Measurements from ENCODE around the gene C1QTNF12. TPM values are rescaled to one million over a fixed set of nuclear protein-coding genes. Genes with fewer than 3 reads are reported as not detected.

Gene C1QTNF12
- total RNA-seq, 4 donors from 2014 or later, result 3.1 to 8.2 TPM; not detected in 2

DNA sequence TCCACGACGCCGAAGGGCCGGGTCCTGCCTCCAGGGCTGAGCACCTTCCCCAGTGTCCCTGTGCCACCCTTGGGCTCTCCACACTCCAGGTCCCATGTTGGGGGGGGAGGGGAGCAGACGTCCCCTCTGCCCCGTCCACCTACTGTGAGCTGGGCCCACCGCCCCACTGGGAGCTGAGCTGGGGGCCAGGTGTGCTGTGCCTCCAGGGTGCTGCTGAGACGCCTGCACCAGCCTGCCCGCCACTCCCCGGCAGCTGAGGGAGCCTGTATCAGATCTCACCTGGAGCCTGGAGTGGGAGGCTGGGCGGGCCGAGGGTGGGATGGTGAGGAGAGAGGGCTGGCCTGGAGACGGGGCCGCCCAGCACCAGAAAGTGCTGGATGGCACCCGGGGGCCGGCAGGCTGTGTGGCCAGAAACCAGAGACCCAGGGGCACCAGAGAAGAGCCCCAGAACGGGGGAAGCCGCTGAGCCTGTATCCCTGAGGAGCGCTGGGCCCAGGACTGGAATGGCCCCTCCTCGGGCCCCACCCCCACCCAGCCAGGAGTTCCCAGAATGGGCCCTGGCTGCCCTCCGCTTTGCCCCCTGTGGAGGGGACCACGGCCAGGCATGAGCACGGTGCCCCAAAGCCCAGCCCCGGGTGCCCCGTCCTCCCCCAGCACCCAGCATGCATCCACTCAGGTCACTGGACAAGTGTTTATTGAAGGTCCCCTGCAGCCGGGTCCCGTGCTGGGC, 43.5 kb downstream of the C1QTNF12 start:
- TF ChIP-seq, protein P1, sequence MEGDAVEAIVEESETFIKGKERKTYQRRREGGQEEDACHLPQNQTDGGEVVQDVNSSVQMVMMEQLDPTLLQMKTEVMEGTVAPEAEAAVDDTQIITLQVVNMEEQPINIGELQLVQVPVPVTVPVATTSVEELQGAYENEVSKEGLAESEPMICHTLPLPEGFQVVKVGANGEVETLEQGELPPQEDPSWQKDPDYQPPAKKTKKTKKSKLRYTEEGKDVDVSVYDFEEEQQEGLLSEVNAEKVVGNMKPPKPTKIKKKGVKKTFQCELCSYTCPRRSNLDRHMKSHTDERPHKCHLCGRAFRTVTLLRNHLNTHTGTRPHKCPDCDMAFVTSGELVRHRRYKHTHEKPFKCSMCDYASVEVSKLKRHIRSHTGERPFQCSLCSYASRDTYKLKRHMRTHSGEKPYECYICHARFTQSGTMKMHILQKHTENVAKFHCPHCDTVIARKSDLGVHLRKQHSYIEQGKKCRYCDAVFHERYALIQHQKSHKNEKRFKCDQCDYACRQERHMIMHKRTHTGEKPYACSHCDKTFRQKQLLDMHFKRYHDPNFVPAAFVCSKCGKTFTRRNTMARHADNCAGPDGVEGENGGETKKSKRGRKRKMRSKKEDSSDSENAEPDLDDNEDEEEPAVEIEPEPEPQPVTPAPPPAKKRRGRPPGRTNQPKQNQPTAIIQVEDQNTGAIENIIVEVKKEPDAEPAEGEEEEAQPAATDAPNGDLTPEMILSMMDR (IDR thresholded peaks at IDR 0.05), result no peak
- TF ChIP-seq POLR2A (IDR thresholded peaks at IDR 0.05), result no peak
- no peaks in the 10 kb centered on the region for H3K9me3 ChIP-seq
- peaks cover 0 to 4% of the 10 kb centered on the region in 2 donors for H3K27me3 ChIP-seq
- intact Hi-C loops (cut with DNase I; ENCODE audit: low total_unique reads), result no loop called here
- H3K4me3 ChIP-seq, result no peak overlapping the region
- DNase-seq, result no peak
- no peaks in the 10 kb centered on the region for H3K36me3 ChIP-seq
- H3K4me1 ChIP-seq, result peaks cover 0 to 14% of the 10 kb centered on the region in 2 donors
- no peak overlapping the region for H3K27ac ChIP-seq

DNA sequence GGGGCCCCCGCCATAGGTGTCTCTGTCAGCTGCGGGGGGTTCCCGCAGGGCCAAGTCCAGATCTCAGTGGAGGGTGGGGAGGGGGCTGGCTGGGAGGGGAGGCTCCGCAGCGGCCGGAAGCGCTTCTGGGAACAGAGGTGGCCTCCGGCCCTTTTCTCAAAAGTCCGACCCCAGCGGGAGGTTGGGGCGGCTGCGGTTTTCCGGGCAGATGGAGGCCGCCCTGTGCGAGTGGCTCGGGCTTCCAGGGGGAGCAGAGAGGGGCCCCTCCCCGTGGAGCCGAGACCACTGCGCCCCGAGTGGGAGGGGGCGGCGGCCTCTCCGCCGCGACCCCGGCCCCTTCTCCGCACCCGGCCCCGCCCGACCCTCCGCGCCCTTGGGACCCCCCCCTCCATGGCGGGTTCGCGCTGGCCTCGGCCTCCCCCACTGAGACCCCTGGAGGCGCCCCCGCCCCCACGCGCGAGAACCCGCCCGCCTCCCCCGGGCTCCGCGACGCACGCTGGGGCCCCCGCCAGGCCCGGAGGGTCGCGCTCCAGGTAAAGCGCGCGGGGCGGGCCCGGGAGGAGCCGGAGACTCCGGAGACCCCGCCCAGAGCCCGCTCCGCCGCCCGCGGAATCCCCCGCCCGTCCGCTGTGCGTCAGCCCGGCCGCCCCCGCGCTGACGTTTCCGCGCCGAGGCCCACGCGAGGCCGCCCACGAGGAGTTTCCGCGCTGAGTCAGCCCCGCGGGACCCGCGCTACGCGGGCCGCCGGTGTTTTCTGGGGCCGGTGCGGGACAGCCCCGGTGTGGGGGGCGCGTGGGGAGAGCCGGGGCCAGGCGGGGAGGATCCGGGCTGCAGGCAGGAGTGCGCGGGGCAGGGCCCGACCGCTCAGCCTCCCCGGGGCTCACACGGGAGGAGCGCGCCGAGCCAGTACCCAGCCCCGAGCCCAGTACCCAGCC, 45.4 kb downstream of the C1QTNF12 start:
- peaks cover 0 to 9% of the 10 kb centered on the region in 2 donors for H3K4me1 ChIP-seq
- no peaks in the 10 kb centered on the region for H3K27me3 ChIP-seq
- peak; percentile 48 to 75 for DNase-seq
- peak overlapping the region; percentile 3 to 33 for H3K27ac ChIP-seq
- peak overlapping the region; percentile 14 to 36 for H3K4me3 ChIP-seq
- peak in 1 of 2 donors; percentile 25 for TF ChIP-seq POLR2A (IDR thresholded peaks at IDR 0.05)
- TF ChIP-seq, protein P1 (IDR thresholded peaks at IDR 0.05), result no peak
- H3K36me3 ChIP-seq, result no peaks in the 10 kb centered on the region
- intact Hi-C loops (cut with DNase I; ENCODE audit: low total_unique reads), result no loop called here
- H3K9me3 ChIP-seq, result no peaks in the 10 kb centered on the region

GRCh38 chr1:1199961-1200875, 46.3 kb downstream of the C1QTNF12 start:
- Histone ChIP-seq H3K27ac (no peak overlapping the region), H3K27me3 (no peaks in the 10 kb centered on the region), H3K9me3 (no peaks in the 10 kb centered on the region), H3K36me3 (no peaks in the 10 kb centered on the region), H3K4me3 (peak overlapping the region in 1 of 2 donors; percentile 14), H3K4me1 (peaks cover 0 to 8% of the 10 kb centered on the region in 2 donors)
- intact Hi-C loops (cut with DNase I; ENCODE audit: low total_unique reads), result no loop called here
- no peak for DNase-seq
- no peak for TF ChIP-seq POLR2A (IDR thresholded peaks at IDR 0.05)
- TF ChIP-seq, protein P1 (IDR thresholded peaks at IDR 0.05), result no peak

DNA sequence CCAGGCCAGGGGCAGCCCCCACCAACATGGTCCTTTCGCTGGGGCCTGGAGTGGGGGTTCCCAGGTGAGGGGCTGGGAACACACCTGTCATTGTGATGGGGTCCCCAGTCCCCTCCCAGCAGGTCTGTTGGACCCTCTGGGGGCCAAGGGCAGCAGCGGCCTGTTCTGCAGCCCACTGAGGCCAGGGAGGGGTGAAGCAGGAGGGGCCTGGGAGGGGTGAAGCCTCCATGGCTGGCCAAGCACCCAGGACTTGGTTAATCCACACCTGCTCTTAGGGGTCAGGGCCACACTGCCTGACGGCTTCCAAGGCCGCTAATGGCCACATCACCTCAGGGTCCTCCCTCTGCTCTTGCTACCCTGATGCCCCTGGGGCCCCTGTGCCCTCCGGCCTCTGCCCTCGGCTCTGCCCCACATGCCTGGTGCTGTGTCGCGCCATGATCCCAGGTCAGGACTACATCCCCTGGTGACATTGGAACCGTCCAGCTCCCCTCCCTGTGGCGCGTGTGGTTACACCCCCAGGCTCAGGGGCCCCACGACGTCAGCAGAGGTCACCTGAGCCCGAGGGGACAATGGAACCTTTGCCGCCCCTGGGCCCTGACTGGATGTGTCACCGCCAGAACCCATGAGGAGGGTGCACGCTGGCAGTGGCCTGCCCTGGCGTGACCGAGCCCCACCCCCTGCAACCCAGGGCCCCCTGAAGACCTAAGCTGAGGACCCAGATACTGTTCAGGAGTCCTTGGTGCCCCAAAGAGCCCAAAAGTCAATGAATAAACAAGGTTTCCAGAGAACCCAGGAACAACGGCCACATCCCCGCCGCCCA, 47.2 kb downstream of the C1QTNF12 start:
- no peak overlapping the region for H3K4me3 ChIP-seq
- H3K4me1 ChIP-seq, result peaks cover 0 to 8% of the 10 kb centered on the region in 2 donors
- H3K27me3 ChIP-seq, result no peaks in the 10 kb centered on the region
- no peak for DNase-seq
- intact Hi-C loops (cut with DNase I; ENCODE audit: low total_unique reads), result no loop called here
- H3K9me3 ChIP-seq, result no peaks in the 10 kb centered on the region
- TF ChIP-seq POLR2A (IDR thresholded peaks at IDR 0.05), result no peak
- TF ChIP-seq, protein P1 (IDR thresholded peaks at IDR 0.05), result no peak
- no peaks in the 10 kb centered on the region for H3K36me3 ChIP-seq
- H3K27ac ChIP-seq, result no peak overlapping the region
